IMR-90 (cell line): ENCODE results near the gene C22orf31.

Experiments
- POLR2A ChIP-seq: IDR thresholded peaks from 2 replicates; pipeline ENCODE4 v1.6.1; 2012; ENCODE audit warnings: mild to moderate bottlenecking, low read depth, low read length
- RFX5 ChIP-seq: IDR thresholded peaks from 2 replicates; pipeline ENCODE4 v1.8.0; 2012; ENCODE audit warnings: low read depth, mild to moderate bottlenecking, low read length, moderate library complexity
- TF ChIP-seq, protein P1 (sequence below): conservative IDR thresholded peaks from 2 replicates; pipeline ENCODE4 v1.5.1; 2012; ENCODE audit warnings: mild to moderate bottlenecking, low read depth, low read length, improper control_type of control experiment

DNA sequence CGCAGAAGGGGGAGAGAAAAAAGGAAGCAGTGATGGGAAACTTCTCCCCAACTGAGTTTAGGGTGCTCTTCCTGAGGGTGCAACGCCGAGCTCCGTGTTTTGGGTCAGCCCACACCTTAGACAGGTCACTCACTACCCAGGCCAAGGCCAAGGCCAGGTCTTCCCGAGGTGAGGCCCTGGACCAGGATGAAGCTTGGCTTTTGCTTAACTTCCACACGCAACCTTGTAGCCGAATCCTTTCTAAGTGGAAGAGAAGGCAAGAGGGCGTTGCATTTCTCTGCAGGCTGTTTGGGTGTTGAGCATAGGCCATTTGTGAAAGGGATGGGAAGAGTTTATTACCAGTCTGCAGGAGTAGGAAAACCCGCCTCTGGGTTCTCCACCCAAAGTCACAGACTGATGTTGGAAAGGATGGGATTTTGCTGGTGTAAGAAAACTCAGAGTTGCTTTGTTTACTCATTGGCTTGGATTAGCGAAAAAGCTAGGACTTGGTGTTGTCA, 12.7 kb upstream of the C22orf31 start:
- TF ChIP-seq POLR2A (no peak), RFX5 (no peak)
- TF ChIP-seq, protein P1, sequence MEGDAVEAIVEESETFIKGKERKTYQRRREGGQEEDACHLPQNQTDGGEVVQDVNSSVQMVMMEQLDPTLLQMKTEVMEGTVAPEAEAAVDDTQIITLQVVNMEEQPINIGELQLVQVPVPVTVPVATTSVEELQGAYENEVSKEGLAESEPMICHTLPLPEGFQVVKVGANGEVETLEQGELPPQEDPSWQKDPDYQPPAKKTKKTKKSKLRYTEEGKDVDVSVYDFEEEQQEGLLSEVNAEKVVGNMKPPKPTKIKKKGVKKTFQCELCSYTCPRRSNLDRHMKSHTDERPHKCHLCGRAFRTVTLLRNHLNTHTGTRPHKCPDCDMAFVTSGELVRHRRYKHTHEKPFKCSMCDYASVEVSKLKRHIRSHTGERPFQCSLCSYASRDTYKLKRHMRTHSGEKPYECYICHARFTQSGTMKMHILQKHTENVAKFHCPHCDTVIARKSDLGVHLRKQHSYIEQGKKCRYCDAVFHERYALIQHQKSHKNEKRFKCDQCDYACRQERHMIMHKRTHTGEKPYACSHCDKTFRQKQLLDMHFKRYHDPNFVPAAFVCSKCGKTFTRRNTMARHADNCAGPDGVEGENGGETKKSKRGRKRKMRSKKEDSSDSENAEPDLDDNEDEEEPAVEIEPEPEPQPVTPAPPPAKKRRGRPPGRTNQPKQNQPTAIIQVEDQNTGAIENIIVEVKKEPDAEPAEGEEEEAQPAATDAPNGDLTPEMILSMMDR, result no peak
